Measurements from ENCODE around the gene TMEM60.

The TMEM60 gene

DNA sequence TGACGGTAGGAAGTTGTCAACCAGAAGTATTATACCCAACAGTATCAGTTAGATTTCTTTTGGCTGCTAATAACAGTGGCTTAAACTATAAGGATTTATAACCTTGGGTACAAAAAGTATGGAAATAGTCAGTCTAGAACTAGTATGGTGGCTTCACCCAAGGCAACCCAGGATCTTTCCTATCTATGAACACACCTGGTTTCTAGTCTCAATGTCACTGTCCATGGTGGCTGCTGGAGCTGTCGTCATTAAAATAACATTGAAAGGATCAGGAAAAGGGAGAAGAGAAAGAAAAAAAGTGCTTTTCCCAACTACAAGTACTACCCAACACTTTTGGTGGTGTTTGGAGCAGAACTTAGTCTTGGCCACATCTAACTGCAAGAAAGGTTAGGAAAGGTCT, 28.1 kb upstream of the TMEM60 start:
- in situ Hi-C loops (cut with HindIII; ENCODE audit: low sequenced_read_pairs) = no loop called here
- TF ChIP-seq, protein P1, sequence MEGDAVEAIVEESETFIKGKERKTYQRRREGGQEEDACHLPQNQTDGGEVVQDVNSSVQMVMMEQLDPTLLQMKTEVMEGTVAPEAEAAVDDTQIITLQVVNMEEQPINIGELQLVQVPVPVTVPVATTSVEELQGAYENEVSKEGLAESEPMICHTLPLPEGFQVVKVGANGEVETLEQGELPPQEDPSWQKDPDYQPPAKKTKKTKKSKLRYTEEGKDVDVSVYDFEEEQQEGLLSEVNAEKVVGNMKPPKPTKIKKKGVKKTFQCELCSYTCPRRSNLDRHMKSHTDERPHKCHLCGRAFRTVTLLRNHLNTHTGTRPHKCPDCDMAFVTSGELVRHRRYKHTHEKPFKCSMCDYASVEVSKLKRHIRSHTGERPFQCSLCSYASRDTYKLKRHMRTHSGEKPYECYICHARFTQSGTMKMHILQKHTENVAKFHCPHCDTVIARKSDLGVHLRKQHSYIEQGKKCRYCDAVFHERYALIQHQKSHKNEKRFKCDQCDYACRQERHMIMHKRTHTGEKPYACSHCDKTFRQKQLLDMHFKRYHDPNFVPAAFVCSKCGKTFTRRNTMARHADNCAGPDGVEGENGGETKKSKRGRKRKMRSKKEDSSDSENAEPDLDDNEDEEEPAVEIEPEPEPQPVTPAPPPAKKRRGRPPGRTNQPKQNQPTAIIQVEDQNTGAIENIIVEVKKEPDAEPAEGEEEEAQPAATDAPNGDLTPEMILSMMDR (IDR thresholded peaks at IDR 0.05; ENCODE audit: low read depth, low read length) = no peak
- H3K4me3 ChIP-seq (ENCODE audit: low read depth, low read length) = no peak overlapping the region
- no peak for DNase-seq (ENCODE audit: low read depth, low spot score)

DNA sequence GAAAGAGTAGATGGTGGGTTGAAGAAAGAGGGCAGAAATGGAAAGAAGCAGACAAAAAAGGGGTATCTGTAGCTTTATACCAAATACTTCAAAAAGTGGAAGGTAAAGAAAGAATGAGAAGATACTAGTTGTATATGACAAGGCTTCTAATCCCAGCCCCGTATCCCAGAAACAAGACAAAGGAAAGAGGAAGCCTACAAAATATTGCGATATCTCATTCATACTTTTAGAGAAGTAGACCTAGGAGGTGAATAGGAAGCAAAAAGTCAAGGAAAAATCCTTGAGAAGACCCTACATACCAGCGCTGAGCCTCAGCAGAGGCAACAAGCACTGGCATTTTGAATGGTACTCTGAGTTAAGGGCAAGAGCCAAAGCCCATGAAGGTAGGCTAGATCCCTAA, 26.9 kb upstream of the TMEM60 start:
- TF ChIP-seq, protein P1 (IDR thresholded peaks at IDR 0.05; ENCODE audit: low read depth, low read length) = no peak
- no peak for DNase-seq (ENCODE audit: low read depth, low spot score)
- in situ Hi-C loops (cut with HindIII; ENCODE audit: low sequenced_read_pairs) = no loop called here
- H3K4me3 ChIP-seq (ENCODE audit: low read depth, low read length) = no peak overlapping the region

- H3K4me3 ChIP-seq (ENCODE audit: low read depth, low read length) = no peak overlapping the region
- TF ChIP-seq, protein P1 (IDR thresholded peaks at IDR 0.05; ENCODE audit: low read depth, low read length) = no peak
- no peak for DNase-seq (ENCODE audit: low read depth, low spot score)
- in situ Hi-C loops (cut with HindIII; ENCODE audit: low sequenced_read_pairs) = no loop called here
Observed at GRCh38 chr7:77824636-77825035, 26.4 kb upstream of the TMEM60 start.

GRCh38 chr7:77823787-77824186, 25.6 kb upstream of the TMEM60 start:
- DNase-seq (ENCODE audit: low read depth, low spot score) = no peak
- in situ Hi-C loops (cut with HindIII; ENCODE audit: low sequenced_read_pairs) = no loop called here
- H3K4me3 ChIP-seq (ENCODE audit: low read depth, low read length) = no peak overlapping the region
- TF ChIP-seq, protein P1 (IDR thresholded peaks at IDR 0.05; ENCODE audit: low read depth, low read length) = no peak

- no peak overlapping the region for H3K4me3 ChIP-seq (ENCODE audit: low read depth, low read length)
- TF ChIP-seq, protein P1 (IDR thresholded peaks at IDR 0.05; ENCODE audit: low read depth, low read length) = no peak
- no peak for DNase-seq (ENCODE audit: low read depth, low spot score)
- in situ Hi-C loops (cut with HindIII; ENCODE audit: low sequenced_read_pairs) = no loop called here
Observed at GRCh38 chr7:77822269-77822668, 24.0 kb upstream of the TMEM60 start.

- no peak for DNase-seq (ENCODE audit: low read depth, low spot score)
- no peak overlapping the region for H3K4me3 ChIP-seq (ENCODE audit: low read depth, low read length)
- in situ Hi-C loops (cut with HindIII; ENCODE audit: low sequenced_read_pairs) = no loop called here
- TF ChIP-seq, protein P1 (IDR thresholded peaks at IDR 0.05; ENCODE audit: low read depth, low read length) = no peak
Observed at GRCh38 chr7:77820967-77821366, 22.7 kb upstream of the TMEM60 start.

DNA sequence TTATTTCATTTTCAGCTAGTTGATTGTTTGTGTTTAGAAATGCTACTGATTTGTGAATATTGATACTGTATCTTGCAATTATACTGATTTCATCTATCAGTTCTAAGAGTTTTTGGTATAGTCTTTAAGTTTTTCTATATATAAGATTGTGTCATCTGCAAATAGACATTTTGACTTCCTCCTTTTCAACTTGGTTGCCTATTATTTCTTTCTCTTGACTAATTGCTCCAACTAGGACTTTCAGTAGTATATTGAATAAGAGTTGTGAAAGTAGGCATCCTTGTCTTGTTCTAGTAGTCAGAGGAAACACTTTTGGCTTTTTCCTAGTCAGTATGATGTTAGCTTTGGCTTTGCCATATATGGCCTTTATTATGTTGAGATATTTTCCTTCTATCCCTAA, 20.8 kb upstream of the TMEM60 start:
- TF ChIP-seq, protein P1 (IDR thresholded peaks at IDR 0.05; ENCODE audit: low read depth, low read length) = no peak
- DNase-seq (ENCODE audit: low read depth, low spot score) = no peak
- in situ Hi-C loops (cut with HindIII; ENCODE audit: low sequenced_read_pairs) = no loop called here
- no peak overlapping the region for H3K4me3 ChIP-seq (ENCODE audit: low read depth, low read length)

All from astrocyte of the spinal cord (primary cell).